HG03575 (cell line): Measurements from ENCODE around the gene RCOR1.

Experiments used
- ATAC-seq: cut with Tn5 transposase; IDR thresholded peaks from one replicate; pipeline ENCODE4 v1.9.1; 2021; ENCODE audit not compliant: unreplicated experiment, insufficient number of reproducible peaks, low FRiP score; ENCODE audit errors: extremely low read depth

The RCOR1 gene

GRCh38 chr14:102661614-102662013, 69.2 kb downstream of the RCOR1 start:
- no peak for ATAC-seq

DNA sequence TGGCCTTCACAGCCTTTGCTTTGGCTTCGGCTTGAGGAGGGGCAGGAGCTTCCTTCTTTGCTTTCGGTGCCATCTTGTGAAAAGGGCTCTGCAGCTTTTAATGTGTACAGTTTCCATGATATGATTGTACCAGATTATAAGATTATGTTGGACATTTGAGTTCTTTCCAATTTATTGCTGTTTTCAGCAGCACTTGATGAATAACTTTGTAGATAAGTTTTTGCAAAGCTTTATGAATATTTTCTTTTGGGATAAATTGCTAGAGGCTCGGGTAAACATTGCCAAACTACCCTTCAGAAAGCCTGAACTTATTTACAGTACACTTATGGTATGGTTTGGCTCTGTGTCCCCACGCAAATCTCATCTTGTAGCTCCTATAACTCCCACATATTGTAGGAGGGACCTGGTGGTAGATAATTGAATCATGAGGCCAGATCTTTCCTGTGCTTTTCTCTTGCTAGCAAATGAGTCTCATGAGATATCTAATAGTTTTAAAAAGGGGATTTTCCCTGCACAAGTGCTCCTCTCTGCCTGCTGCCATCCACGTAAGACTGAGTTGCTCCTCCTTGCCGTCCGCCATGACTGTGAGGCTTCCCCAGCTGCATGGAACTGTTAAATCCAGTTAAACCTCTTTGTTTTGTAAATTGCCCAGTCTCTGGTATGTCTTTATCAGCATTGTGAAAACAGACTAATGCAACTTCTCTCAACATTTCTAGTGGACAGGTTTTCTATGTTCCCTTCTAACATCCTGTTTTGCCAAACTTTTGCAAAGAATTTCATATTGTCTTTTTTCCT, 70.4 kb downstream of the RCOR1 start:
- no peak for ATAC-seq

DNA sequence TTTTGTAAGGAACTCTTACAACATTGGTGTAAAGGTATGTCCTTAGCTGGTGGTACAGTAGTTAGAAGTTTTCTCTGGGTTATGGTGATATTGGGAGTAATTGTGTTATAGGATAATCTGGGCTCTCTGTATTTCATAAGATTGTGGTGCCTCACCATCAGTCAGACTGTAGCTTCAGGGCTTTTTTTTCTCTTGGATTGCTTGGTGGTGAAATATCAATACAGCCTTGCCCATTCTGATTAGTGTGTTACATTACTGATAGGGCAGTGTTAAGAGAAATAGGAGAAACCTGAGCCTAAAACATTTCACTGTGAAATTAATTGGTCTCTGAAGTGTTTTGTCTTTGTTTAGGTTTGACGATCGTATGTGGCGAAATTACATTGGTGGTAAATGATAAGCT, 71.0 kb downstream of the RCOR1 start:
- ATAC-seq, result no peak

DNA sequence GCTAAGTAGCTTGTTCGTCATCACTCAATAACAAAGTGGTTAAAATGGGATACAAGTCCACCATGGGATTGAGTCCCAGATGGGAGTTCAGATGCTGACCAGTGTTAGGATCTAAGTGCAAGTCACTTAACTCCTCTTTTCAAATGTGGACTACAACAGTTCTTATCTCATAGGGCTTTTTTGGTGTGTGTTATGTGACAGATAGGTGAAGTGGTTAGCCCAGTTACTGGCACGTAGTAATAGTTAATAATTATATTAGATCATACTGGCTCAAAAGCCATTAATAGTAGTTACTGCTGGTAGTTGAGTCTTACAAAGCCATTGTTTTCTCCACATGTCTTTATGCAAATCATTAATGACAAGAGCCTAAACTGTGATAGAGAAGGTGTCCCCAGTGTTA, 73.2 kb downstream of the RCOR1 start:
- ATAC-seq, result no peak

- no peak for ATAC-seq
Measured at GRCh38 chr14:102666635-102667034, 74.2 kb downstream of the RCOR1 start.

DNA sequence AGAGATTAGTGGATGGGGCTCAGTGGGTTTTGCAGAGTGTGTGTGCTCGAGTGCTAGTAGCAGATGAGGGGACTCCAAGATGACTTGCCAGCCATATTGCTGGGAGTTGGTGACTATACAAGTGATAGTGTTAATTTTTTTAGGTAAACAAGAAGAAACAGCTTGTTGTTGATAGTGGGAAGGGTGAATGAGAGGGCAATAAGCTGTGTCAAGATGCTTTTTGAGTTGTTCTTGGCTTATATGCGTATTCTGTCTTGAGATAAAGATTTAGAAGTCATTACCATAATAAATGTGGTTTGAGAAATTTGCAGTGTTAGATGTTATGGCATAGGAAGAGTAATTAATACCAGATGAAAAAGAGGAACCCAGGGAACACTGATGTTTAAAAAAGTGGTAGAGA, 75.3 kb downstream of the RCOR1 start:
- no peak for ATAC-seq

DNA sequence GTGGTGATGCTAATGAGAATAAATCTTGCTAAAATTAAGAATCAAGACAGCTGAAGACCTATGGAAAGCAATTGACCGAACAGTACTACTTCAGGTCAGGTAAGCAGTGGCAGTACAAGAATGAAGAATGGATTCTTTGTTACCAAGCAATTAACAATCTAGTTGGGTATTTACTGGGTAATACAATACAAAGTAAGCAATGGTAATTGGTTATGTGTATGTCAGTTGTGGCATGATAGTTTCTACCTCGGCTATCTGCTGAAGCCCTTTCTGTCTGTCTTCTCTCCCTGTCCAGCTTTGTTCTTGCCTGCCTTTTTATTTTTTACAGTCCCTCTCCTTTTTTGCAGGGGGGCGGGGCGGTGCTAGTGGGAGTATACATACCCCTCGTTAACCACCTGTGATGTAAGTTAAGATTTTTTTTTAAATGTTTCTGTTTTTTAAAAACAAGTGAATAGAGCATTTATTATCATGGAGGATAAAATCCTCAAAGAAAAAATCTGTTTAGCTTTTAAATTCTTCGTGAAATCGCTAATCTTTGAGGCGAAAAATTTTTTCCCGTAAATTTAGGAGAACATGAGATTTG, 75.9 kb downstream of the RCOR1 start:
- no peak for ATAC-seq

- ATAC-seq, result no peak
Measured at GRCh38 chr14:102671410-102671809, 79.0 kb downstream of the RCOR1 start.

GRCh38 chr14:102672410-102672960, 80.0 kb downstream of the RCOR1 start:
- ATAC-seq, result no peak

GRCh38 chr14:102675396-102675795, 82.9 kb downstream of the RCOR1 start:
- ATAC-seq, result no peak

DNA sequence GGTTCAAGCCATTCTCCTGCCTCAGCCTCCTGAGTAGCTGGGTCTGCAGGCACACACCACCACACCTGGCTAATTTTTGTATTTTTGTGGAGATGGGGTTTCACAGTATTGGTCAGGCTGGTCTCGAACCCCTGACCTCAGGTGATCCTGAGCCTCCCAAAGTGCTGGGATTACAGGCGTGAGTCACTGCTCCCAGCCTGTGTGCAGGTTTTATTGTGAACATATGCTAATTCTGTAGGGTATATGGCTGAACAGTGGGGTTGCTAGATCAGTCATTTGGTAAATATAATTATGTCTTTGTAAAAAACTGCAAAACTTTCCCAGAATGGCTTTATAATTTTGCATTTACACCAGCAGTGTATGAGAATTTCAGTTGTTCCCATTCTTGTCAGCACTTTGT, 85.9 kb downstream of the RCOR1 start:
- ATAC-seq, result no peak

DNA sequence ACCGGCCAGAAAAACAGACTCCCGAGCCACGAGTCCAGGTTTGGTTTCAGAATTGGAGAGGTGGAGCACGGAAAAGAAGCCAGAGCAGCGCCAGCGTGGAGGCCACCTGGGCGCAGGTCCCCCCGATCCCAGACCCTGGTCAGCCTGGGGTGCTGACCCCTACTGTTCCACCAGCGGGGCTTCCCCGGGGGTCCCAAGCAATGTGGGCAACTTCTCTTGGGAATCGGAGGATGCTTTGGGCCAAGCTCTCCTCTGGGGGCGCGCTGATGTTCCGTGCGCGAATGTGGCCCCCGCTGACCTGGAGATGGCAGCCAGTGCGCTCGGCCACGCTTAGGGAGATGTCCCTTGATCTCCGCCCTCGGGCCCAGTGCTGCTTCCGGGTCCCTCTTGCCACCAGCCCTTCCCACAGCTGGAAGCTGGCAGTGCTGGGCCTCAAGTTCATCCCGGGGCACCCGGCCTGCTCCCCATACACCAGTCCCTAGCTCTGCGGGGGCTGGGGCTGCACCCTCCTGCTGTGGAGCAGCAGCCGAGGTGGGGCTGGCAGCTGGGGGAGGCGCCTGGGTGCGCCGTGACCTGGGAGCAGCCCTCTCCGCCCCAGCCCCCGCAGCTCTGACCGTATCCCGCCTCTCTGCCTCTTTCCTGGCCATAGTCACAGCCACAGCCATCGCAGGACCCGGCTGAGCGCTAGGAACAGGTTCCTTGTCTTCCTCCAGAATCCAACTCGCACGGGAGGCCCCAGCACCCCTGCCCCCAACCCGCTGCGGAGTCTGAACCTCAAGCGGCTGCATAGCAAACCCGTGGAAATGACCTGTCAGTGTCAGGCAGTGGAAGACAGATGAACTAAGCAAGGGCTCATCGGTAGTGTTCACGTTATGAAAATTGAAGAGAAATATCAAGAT, 91.2 kb downstream of the RCOR1 start:
- no peak for ATAC-seq

DNA sequence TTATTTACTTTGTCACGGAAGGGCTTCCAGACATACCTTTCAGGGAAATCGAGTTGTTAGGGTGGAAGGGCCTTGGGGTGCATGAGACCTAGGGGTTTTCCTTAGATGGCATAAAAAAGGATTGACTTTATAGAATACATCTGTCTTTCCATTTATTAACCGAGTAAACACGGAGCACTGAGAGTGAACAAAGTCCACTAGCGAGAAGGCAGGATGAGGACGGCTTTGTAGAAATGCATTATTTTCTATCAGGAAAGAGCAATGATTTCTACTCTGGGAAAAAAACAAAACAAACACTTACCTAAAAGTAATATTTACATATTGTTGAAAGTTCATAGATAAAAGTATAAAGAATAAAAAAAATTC, 91.8 kb downstream of the RCOR1 start:
- ATAC-seq, result no peak

- ATAC-seq, result no peak
Measured at GRCh38 chr14:102686196-102686801, 93.8 kb downstream of the RCOR1 start.

DNA sequence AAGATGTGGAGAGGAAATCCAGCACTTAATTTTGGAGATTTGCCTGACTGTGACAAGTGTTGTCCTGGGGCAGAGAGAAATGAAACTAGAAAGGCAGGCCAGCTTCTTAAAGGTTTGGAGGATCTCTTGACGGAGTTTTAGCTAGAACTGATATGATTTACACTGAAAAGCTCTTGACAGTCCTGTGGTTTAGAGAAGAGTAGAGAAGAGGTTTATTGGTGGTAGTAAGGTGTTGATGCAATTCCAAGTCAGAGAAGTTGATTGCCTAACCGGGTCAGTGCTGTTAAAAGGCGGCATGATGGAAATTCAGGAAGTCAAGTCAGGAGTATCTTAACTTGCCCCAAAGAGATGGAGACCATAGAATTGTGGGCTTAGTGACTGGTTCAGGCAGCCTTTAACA, 95.8 kb downstream of the RCOR1 start:
- ATAC-seq, result no peak

DNA sequence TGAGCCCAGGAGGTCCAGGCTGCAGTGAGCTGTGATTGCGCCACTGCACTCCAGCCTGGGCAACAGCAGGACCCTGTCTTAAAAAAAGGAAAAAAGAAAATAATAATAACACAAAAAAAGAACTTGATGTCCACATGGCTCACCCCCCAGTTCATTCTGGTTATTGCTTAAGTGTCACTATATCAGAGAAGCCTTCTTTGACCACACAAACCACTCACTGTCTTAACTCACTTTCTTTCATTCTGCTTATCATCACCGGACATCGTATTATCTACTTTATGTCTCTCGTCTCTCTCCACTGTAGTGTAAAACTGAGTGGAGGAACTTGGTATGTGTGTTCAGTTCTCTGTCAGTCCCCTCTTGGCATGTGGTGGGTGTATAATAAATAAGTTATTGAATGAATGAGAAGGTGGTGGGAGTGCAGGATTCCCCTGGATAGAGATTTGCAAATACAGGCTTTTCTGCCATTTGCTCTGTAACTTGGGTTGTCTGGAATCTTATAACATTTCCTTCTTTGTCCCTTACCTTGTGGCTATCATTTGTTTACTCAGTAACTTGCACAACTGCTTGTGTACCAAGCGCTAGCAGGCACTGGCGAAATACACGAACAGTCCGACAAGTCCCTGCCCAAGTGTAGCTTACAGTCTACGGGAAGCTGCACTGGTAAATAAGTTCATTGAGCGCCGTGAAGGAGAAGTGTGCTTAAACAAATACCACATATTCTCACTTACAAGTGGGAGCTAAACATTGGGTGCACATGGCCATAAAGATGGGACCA, 98.2 kb downstream of the RCOR1 start:
- ATAC-seq, result no peak

DNA sequence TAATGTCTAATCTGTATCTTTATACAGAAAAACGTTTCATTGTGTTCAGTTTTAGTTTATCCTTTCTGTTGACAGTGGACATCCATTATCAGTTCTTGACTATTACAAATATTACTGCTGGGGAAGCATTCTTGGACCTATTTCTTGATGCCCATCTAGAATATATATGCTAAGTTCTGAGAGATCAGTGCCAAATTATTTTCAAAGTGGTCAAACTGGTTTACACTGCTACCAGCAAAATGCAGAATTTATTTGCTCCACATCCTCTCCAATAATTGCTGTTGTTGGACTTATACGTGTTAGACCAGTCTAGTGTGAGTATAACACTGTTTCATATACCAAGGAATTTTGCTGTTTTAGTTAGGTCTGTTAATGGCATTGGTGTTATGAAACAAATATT, 99.3 kb downstream of the RCOR1 start:
- ATAC-seq, result no peak

DNA sequence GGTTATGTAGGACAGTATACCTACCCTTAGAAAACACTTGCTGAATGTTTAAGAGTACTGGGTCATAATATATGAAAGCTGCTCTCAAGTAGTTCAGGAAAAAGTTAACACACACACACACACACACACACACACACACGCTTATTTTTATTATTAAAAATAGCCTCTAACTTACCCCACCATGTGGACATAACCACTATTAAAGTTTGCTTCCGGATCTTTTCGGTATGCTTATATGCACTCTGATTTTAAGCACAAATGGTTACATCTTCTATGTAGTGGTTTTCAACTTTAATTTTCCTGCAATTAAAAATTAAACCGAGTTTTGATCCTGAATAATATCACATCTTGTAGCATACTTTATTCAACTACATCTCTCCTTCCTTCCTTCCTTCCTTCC, 99.9 kb downstream of the RCOR1 start:
- ATAC-seq, result no peak
